GM23248 (cell line): ENCODE data around the gene WASF3.

Experiments
- EZH2 ChIP-seq: fragments of 200-600 bp; sonication (generic); IDR thresholded peaks from 2 replicates; pipeline ENCODE4 v1.6.1; 2018; ENCODE audit warnings: antibody characterized with exemption, mild to moderate bottlenecking; ENCODE audit not compliant: insufficient read depth, poor library complexity, severe bottlenecking
- EZH2phosphoT487 ChIP-seq: fragments of 200-600 bp; sonication (generic); IDR thresholded peaks from 2 replicates; pipeline ENCODE4 v1.6.1; 2018; ENCODE audit warnings: antibody characterized with exemption, moderate library complexity, mild to moderate bottlenecking, low read depth; ENCODE audit not compliant: insufficient read depth

DNA sequence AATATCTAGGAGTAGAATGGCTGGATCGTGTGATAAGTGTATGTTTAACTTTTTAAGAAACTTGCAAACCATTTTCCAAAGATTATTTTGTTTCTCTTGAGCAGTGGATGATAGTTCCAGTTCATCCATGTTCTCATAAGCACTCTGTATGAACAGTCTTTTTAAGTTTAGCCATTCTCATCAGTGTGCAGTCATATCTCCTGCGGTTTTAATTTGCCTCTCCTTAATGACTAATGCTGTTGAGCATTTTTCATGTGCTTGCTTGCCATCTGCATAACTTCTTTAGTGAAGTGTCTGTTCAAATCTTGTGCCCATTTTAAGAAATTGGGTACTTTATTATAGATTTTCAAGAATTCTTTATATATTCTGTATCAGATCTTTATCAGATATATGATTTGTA, 58.6 kb downstream of the WASF3 start:
- TF ChIP-seq EZH2 (no peak), EZH2phosphoT487 (no peak)
